Mesenteric fat pad (tissue), 1 donor: Measurements from ENCODE around the gene ANKK1. TPM values are rescaled to one million over a fixed set of nuclear protein-coding genes. Genes with fewer than 3 reads are reported as not detected.

Experiments used
- DNase-seq: peaks from one replicate; pipeline ENCODE4 v3.0.0-alpha.2; 2020; ENCODE audit warnings: low spot score
- total RNA-seq: library from RNA; stranded (reverse); fragmentation: NEBNext Ultra II Directional; extraction: Animal tissue kit (Norgen Biotek cat#: 25700); gene quantifications from one replicate; pipeline ENCODE4 v1.2.1, GENCODE V29; 2021
- donor health status: DM: yes; HTN: yes; CAD: no.

Gene ANKK1
- total RNA-seq, 1 donor from 2014 or later = 0.13 TPM

DNA sequence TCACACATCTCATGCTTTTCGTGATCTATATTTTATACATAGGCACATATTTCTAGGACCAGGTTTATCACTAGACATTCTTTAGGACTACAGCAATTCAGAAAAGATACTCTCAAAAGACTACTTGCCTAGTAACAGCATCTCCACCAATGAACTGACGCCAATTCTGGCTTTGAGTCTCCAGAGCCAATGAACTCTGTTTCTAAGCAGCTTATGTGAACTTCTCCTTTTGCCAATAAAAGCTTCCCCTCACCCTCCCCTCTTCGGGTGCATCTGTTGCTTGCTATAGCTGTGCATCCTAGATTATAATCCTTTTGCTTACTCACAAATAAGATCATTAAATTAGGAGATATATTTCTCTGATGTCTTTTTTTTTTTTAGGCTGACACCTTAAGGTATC lies 11.4 kb upstream of the ANKK1 start:
- no peak for DNase-seq

DNA sequence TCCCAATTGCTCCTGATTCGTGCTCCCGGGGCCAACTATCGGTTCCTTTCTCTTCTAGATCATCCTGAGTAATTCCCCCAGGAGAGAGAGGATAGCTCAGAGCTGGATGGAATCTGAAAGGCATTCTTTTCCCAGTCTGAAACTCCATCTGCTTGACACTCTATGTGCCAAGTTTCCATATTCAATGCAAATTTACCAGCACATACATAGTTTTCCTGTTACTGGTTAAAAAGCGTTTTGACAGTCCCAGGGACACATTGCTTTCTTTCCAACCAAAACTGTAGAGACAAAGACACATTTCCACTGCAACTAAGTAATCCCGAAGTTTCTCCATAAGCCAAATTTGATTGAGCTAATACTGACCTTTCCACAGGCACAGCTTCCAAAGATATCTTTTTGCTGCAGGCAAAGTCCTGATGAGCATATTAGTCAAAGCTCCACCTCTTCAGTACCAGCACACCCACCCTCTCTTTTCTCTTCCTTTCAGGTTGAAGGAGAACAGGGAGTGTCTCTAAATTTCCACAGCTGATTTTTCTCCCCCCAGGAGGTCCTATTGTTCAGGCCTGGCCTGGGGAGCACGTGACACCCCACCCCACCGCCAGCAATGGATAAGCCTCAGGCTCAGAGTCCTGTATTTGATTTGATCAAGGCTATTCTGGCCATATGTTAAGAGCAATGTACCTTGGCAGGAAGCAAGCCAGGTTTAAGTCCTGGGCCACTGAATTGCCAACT lies 9.7 kb upstream of the ANKK1 start:
- DNase-seq = no peak

DNA sequence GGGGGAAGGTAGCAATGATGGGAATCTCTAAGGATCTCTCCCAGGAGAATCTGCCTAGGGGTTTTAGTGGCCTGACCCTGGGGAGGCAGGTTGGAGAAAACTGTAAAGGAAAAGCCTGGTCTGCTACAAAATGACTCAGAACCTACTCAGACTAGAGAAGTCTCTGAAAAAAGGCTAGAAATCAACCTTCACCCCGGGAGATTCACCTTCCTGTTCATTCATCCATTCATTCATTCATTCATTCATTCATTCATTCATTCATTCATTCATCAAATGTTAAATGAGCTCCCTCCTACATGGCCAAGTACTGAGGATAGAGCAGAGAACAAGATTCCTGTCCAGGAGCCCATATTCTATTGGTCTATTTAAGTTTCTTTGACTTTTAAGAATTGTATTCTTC lies 8.9 kb upstream of the ANKK1 start:
- no peak for DNase-seq

DNA sequence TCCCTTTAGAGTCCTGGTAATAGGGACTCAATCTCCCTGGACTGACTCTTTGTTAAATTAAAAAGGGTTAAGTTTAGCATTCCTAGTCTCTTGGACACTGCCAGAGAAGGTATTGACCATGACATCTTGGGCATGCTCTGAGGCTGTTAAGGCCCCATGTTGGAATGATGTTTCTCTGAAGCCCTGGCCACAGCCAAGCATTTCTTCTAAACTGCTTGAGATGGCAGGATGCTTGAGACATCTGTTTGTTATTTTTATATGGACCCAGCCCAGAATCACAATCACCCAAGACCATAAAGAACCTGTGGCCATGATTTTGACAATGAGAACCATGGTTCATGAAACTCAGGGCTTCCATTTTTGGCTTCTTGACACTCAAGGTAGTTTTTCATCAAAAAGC lies 5.5 kb upstream of the ANKK1 start:
- no peak for DNase-seq

DNA sequence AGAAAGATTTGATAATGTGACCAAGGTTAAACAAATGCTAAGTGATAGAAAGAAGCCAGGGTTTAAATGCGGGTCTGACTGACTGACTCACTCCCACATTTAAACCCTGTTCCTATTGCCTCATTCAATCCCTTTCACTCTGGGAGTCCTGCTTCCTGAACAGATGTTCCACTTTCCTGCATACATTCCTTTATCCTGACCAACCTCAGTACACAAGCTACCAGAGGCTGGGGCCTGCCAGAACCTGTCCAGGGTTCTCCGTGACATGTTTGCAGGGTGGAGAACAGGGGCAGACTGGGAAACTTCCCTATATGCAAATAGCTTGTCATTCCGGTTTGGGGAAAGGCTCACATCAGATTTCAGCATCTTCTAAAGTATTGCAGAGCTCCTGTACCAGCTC lies 3.0 kb upstream of the ANKK1 start:
- no peak for DNase-seq

DNA sequence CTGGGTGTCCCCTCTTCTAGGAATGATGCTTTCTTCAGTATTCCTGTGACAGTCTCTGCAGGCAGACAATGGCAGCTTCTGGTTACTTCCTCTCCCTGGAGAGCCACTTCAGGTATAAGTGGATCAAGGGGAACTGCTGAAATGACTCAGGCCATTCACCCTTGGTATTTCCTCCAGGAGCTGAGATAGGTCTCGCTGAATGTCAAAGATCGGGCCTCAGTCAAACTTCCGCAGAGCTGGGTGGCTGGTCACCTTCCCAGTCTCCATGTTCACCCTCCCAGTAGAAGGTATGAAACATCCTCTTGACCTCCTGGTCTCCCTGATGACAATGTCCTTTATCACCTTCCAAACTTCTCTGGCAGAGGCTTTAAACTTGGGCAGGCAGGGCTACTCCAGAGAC lies 1.8 kb upstream of the ANKK1 start:
- DNase-seq = no peak

DNA sequence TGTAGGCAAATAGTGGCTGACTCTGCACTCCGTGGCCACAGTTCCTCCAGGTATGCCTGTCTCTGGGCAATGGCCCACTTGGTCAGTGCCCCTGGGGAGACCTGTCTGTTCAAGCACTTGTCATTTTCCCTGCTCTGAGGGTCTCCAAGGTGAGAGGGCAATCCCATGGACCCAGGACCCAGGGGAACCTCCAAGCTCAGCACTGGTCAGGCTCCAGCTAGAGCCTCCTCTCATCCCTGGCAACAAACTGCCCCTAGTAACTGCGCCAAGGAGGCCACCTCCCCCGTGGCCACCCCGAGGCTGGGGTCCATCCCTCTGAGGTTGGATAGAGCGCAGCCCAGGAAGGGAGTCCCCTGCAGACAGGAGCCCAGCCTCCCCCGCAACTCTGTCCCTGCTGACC lies 713 bp upstream of the ANKK1 start:
- DNase-seq = no peak

DNA sequence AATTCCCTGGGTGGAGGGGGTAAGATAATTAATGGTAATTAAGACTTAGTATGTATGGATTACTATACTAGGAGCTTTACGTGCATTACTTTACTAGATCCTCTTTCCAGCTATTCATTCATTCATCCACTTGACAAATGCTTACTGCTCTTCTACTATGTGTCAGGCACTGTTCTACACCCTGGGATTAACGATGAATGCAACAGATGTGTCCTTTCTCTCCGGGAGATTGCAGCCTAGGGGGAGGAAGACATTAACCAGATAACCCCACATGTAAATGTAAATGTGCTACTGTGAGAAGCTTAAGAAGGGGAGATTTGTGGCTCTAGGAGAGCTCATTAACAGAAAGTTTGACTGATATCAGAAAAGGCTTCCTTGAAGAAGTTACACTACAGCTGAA lies 1.7 kb downstream of the ANKK1 start:
- no peak for DNase-seq

DNA sequence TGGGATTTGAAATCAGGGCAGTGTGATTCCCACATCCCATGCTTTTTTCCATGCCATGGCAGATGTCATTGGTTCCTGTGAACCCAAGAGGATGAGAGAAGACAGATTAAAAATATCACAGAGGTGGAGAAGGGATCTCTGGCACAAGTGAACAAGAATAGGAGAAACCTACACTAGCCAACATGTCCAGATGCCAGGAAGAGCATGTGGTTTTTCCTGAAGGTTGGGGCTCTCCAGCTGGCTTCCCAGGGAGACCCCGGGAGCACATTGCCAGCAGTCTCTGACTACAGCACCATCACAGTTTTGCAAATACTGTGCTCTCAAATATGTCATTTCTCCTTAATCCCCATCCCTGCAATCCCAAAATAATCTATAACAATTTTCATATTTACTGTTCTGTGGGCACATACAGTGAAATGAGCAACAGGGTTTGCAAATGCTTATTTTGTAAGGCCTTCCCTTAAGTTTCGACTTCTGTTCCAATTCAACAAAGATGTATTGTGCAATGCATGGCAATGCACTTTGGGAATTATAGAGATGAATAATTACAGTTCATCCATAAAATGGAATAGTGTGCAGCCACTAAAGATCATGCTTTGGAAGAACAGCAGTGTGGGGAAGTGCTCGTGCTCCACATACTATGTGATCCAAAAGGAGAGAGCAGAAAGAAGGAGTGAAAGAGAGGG lies 4.8 kb downstream of the ANKK1 start:
- DNase-seq = no peak

DNA sequence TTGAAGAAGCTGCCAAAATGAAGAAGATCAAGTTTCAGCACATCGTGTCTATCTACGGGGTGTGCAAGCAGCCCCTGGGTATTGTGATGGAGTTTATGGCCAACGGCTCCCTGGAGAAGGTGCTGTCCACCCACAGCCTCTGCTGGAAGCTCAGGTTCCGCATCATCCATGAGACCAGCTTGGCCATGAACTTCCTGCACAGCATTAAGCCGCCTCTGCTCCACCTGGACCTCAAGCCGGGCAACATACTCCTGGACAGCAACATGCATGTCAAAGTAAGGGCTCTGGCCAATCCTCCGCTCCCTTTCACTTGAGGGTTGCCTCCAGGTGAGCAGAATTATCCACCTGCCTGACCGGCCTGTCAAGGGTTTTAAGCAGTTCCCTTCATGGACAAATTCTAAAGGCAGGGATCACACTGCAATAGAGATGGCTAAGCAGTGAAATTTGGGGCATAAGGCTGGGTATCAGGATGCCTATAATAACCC lies 6.0 kb downstream of the ANKK1 start:
- no peak for DNase-seq

DNA sequence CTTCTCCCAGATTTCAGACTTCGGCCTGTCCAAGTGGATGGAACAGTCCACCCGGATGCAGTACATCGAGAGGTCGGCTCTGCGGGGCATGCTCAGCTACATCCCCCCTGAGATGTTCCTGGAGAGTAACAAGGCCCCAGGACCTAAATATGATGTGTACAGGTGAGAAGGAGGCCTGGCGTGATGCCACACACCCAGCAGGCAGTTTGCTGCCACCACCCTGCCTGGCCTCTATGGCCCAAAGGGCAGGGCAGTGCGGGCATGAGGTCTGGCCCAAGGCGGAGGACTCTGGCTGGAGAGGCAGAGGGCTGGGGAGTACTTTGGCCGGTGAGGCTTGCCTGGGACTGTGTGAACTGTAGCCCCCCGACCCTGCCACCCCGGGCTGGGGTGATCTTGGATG lies 7.3 kb downstream of the ANKK1 start:
- no peak for DNase-seq

DNA sequence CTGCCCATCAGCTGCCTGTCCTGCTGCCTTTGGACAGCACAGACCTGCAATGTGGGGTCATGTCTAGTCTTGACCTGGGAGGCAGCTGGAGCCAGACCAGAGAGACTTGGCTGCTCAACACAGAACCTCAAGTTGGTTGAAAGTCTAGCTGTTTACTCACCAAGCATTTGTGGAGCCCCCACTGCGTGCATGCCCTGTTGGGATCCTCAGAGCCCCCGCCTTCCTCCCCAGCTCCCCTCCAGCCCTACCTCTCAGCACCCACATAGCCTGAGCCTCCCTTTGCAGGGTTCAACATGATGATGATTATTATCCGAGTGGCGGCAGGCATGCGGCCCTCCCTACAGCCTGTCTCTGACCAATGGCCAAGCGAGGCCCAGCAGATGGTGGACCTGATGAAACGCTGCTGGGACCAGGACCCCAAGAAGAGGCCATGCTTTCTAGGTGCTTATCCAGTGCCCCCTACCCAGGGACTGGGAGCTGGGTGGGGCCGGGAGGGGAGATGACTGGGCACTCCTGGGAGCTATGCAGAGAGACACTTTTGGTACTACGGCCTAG lies 8.3 kb downstream of the ANKK1 start:
- DNase-seq = no peak

DNA sequence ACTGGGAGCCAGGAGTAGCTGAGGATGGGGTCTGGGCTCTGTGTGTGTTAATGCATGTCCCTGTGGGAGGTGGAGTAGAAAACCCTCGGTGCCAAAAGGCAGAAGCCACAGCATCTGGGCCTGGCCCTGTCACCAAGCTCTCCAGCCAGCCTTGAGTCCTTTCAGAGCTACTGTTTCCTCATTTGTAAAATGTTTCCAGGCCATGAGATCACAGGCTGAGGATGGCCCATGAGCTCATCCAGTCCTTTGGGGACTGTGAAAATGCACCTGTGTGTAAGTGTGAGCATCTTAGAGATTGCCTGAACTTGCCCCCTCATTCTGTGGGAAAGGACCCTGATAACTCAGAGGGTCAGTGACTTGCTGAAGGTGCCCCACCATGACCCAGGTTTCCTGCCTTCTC lies 9.1 kb downstream of the ANKK1 start:
- DNase-seq = no peak

DNA sequence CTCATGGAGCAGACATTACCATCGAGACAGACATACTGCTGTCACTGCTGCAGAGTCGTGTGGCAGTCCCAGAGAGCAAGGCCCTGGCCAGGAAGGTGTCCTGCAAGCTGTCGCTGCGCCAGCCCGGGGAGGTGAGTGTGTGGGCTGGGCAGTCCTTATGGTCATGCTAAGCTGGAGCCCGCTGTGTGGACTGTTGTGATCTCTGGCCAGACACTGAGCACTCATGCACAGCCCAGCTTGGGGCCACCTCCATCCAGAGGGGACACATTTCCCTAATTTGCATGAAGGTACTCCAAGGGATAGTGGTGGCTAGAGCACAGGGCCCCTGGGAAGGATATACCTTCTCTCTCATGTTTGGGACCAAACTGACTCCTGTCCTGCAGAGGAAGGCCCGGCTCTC lies 9.6 kb downstream of the ANKK1 start:
- DNase-seq = no peak

DNA sequence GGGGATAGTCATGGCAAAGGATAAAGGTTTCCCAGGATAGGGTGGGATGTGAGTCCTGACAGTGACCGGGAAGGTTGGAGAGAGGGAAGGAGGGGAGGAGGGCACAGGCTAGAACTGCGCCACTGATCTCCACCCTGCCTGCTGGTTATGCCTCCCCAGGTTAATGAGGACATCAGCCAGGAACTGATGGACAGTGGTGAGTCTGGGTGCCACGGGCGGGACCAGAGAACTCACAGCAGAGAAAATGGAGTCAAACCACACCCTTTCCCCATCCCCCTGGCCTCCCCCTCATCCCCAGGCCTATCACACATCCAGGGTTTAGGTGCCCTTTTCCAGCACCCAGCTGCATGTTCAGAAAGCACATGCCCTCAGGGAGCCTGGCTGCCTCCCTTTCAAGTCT lies 10.2 kb downstream of the ANKK1 start:
- no peak for DNase-seq

DNA sequence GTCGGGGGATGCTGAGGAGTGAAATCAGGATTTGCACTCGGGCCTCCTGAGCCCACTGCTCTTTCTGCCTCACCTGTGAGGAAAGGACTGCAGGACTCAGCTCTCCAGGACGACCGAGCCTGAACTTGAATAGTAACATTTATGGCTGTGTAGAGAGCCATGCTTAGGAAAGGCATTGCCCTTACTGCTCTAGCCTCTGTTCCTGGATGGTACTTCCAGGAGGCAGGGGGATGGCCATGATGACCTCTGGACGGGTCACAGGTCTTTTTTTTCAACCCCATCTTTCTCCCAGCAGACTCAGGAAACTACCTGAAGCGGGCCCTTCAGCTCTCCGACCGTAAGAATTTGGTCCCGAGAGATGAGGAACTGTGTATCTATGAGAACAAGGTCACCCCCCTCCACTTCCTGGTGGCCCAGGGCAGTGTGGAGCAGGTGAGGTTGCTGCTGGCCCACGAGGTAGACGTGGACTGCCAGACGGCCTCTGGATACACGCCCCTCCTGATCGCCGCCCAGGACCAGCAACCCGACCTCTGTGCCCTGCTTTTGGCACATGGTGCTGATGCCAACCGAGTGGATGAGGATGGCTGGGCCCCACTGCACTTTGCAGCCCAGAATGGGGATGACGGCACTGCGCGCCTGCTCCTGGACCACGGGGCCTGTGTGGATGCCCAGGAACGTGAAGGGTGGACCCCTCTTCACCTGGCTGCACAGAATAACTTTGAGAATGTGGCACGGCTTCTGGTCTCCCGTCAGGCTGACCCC lies 11.3 kb downstream of the ANKK1 start:
- no peak for DNase-seq

DNA sequence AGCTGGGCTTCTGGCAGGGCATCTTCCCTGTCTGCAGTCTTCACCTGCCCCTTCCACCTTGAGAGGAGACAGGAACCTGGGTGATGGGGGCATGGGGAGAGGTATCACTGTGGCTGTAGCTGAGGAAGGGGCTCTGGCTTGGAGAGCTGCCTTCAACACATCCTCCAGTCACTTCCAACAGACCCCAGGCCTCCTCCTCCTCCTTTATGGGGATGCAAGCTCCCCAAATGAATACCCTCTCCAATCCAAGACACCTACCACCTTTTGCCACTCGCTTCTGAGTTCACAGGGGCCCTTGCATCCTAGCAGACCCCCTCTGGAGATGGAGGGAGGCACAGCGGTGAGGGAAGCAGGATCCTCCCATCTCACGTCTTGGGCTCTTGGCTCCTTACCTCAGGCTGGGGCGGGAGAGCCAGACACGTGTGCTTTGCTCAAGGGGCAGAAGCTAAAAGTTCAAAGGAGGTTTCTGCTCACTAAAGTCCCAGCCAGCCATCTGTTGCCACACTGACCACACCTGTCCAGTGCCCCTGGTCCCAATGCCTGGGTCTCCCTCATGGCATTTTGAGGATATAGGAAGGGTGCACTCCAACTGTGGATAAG lies 13.2 kb downstream of the ANKK1 start:
- no peak for DNase-seq

DNA sequence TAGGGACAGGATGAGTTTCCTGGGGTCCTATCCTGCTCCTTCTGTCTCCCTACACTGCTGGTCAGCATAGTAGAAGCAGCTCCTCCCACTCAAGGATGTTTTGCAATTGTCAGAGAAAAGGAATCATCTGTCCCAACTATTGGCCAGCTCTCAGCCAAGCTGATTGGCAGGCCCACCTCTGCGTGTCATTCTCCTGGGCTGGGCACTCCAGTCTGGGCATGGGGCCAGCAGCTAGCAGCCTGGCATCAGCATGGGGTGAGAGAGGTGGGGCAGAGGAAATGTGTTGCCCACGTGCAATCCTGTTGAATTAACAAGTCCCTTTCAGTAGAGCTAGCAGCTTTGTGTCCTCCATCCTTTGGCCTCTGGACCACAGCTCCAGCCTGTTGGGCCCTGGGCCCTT lies 14.1 kb downstream of the ANKK1 start:
- no peak for DNase-seq

DNA sequence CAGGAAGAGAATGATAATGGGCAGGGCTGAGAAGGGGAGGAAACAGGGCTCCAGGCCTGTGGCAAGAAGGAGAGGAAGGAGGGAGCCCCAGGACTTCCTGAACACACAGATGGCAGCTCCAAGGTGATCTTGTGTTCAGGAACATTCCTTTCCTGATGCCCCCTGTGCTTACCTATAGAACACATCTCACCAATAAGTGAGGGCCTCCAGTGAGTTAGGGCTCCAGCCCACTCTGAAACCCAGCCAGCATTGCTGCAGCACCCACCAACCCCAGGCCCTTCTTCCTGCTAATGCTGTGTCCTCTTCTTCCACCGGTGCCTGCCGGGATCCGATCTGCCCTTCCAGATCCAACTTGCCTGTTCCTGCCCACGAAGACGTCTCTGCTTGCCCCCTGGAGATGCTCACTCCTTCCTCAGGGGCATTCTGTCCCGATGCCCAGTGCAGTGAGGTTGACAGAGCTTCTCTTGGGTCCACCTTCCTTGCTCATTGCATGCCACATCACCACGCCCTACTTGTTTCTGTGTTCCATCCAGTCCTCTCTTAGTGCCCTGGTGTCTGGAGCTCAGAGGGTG lies 17.4 kb downstream of the ANKK1 start:
- peak; percentile 76 for DNase-seq

DNA sequence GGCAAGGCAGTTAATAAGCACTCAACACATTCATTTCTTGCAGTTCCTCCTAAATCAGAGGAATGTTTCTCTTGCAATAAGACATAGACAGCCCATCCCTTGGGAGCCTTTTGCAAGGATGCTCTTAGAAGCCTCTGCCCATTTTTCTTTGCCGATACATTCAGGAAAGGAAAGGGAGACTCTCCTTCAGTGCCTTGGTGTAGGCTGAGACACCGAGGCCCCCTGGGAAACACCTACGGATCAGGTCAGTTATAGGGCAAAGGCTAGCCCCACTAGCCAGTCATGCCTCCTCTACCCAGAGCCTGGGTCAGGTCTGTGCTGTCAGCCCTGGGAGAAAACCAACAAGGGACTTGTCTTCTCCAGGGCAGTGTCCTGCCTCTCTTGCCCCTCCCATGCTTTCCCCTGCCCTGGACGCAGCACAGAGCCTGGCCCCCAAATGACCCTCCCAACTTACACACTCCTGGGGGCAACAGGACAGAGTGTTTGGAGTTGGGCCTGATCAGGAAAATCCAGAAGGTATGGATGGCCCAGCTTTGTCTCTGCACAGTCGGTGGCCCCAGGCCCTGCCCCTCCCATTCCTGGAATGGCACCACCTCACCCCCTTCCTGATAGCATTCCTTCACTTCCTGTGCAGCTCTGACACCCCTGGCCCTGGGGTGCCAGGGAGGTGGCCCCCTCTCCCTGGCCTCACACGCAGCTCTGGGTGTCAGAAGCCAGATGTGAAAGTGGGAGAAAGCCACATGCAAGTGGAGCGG lies 18.3 kb downstream of the ANKK1 start:
- no peak for DNase-seq

DNA sequence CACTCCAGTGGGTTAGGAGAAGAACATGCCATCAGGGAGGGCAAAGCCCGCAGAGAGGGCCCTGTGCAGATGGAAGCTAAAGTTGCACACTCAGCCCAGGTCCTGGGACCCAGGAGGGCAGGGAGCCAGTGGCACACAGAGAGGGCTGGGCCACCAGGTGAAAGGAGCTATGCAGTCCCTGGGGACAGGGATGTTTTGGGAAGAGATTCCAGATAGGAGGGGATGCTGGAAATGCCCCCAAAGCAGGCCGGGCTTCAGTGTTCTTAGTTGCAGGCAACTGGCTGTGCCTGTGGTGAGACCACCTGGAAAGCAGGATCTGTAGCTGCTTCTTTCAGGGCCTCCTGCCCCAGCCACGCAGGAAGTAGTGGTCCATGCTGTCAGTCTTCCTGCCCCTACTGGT lies 19.6 kb downstream of the ANKK1 start:
- no peak for DNase-seq
